H9 (cell line): ENCODE results near the gene DGCR8. TPM values are rescaled to one million over a fixed set of nuclear protein-coding genes. Genes with fewer than 3 reads are reported as not detected.

ENCODE experiments used
- DNase-seq: peaks from one replicate; pipeline ENCODE4 v3.0.0-alpha.2; 2017
- H2AFZ ChIP-seq: one replicate; pipeline ENCODE4 v1.6.1; 2013; ENCODE audit warnings: mild to moderate bottlenecking, low read length, control low read depth, moderate library complexity
- H2AK5ac ChIP-seq: 2 replicates; pipeline ENCODE4 v1.6.1; 2013; ENCODE audit warnings: low read length, control low read depth, mixed read lengths; ENCODE audit not compliant: insufficient read length
- H2BK120ac ChIP-seq: one replicate; pipeline ENCODE4 v1.6.1; 2013; ENCODE audit warnings: low read depth, mild to moderate bottlenecking, low read length, control low read depth, inconsistent platforms; ENCODE audit not compliant: poor library complexity, severe bottlenecking
- H2BK12ac ChIP-seq: 2 replicates; pipeline ENCODE4 v1.6.1; 2013; ENCODE audit warnings: low read length, control low read depth, mixed read lengths, low read depth; ENCODE audit not compliant: insufficient read length
- H2BK15ac ChIP-seq: 2 replicates; pipeline ENCODE4 v1.6.1; 2013; ENCODE audit warnings: low read depth, low read length, control low read depth
- H2BK20ac ChIP-seq: one replicate; pipeline ENCODE4 v1.6.1; 2013; ENCODE audit warnings: low read depth, mild to moderate bottlenecking, low read length, control low read depth, inconsistent platforms; ENCODE audit not compliant: poor library complexity, severe bottlenecking
- H2BK5ac ChIP-seq: 2 replicates; pipeline ENCODE4 v1.6.1; 2013; ENCODE audit warnings: low read length, control low read depth, mixed read lengths; ENCODE audit not compliant: insufficient read length
- H3K14ac ChIP-seq: 2 replicates; pipeline ENCODE4 v1.6.1; 2013; ENCODE audit warnings: low read length, control low read depth; ENCODE audit not compliant: insufficient read depth
- H3K18ac ChIP-seq: 2 replicates; pipeline ENCODE4 v1.6.1; 2013; ENCODE audit warnings: low read depth, mild to moderate bottlenecking, mixed read lengths, low read length, control low read depth; ENCODE audit not compliant: insufficient read length
- H3K23ac ChIP-seq: 2 replicates; pipeline ENCODE4 v1.6.1; 2013; ENCODE audit warnings: low read length, control low read depth, mixed read lengths, low read depth; ENCODE audit not compliant: insufficient read length
- H3K23me2 ChIP-seq: 2 replicates; pipeline ENCODE4 v1.6.1; 2013; ENCODE audit warnings: low read depth, mild to moderate bottlenecking, mixed read lengths, low read length, control low read depth; ENCODE audit not compliant: insufficient read length, poor library complexity, severe bottlenecking
- H3K27ac ChIP-seq: 2 replicates; pipeline ENCODE4 v1.5.1; 2013; ENCODE audit warnings: low read length, control low read depth, mixed read lengths, low read depth; ENCODE audit not compliant: insufficient read length
- H3K27me3 ChIP-seq: 2 replicates; pipeline ENCODE4 v1.6.1; 2013; ENCODE audit warnings: low read length, control low read depth, inconsistent platforms; ENCODE audit not compliant: insufficient read depth
- H3K4ac ChIP-seq: 2 replicates; pipeline ENCODE4 v1.6.1; 2013; ENCODE audit warnings: low read depth, mild to moderate bottlenecking, control low read depth, inconsistent platforms, low read length, moderate library complexity
- H3K4me1 ChIP-seq: 2 replicates; pipeline ENCODE4 v1.6.1; 2013; ENCODE audit warnings: low read length, control low read depth, inconsistent platforms; ENCODE audit not compliant: insufficient read depth
- H3K4me2 ChIP-seq: 2 replicates; pipeline ENCODE4 v1.6.1; 2013; ENCODE audit warnings: low read length, control low read depth, mixed read lengths; ENCODE audit not compliant: insufficient read length, insufficient read depth
- H3K56ac ChIP-seq: 2 replicates; pipeline ENCODE4 v1.6.1; 2013; ENCODE audit warnings: low read depth, mild to moderate bottlenecking, mixed read lengths, low read length, control low read depth; ENCODE audit not compliant: insufficient read length
- H3K79me1 ChIP-seq: 2 replicates; pipeline ENCODE4 v1.6.1; 2013; ENCODE audit warnings: low read depth, mild to moderate bottlenecking, moderate library complexity, low read length, control low read depth, inconsistent platforms; ENCODE audit not compliant: insufficient read depth, poor library complexity, severe bottlenecking
- H3K79me2 ChIP-seq: 2 replicates; pipeline ENCODE4 v1.6.1; 2013; ENCODE audit warnings: low read length, control low read depth, inconsistent platforms; ENCODE audit not compliant: insufficient read depth
- H3K9ac ChIP-seq: 2 replicates; pipeline ENCODE4 v1.6.1; 2013; ENCODE audit warnings: low read length, control low read depth, mixed read lengths; ENCODE audit not compliant: insufficient read length; ENCODE audit errors: extremely low read depth
- H3K9me3 ChIP-seq: one replicate; pipeline ENCODE4 v1.6.1; 2013; ENCODE audit warnings: low read depth, low read length, inconsistent platforms; ENCODE audit not compliant: control insufficient read depth
- H3T11ph ChIP-seq: one replicate; pipeline ENCODE4 v1.6.1; 2013; ENCODE audit warnings: mild to moderate bottlenecking, low read length, control low read depth, inconsistent platforms
- H4K20me1 ChIP-seq: one replicate; pipeline ENCODE4 v1.6.1; 2013; ENCODE audit not compliant: control insufficient read depth, insufficient read length, insufficient read depth
- H4K5ac ChIP-seq: 2 replicates; pipeline ENCODE4 v1.6.1; 2013; ENCODE audit warnings: low read depth, mild to moderate bottlenecking, mixed read lengths, low read length, control low read depth; ENCODE audit not compliant: insufficient read length
- H4K8ac ChIP-seq: replicated peaks from 2 replicates; pipeline ENCODE4 v1.6.1; 2013; ENCODE audit warnings: low read length, control low read depth, mixed read lengths, low read depth; ENCODE audit not compliant: insufficient read length
- H4K91ac ChIP-seq: 2 replicates; pipeline ENCODE4 v1.6.1; 2013; ENCODE audit warnings: low read depth, mild to moderate bottlenecking, moderate library complexity, mixed read lengths, low read length, control low read depth; ENCODE audit not compliant: insufficient read length
- H3K27ac Mint-ChIP-seq, 3 experiments: 2 replicates in 2 of 3; 3 replicates in 1 of 3; pipeline ENCODE4 v1.8.0; 2020 to 2021; ENCODE audit warnings: mixed read lengths in 3 of 3, mild to moderate bottlenecking in 1 of 3, moderate library complexity in 1 of 3
- H3K27me3 Mint-ChIP-seq: 2 replicates; pipeline ENCODE4 v1.8.0; 2021; ENCODE audit warnings: low read depth, mild to moderate bottlenecking, moderate library complexity, mixed read lengths
- H3K36me3 Mint-ChIP-seq, 3 experiments: 2 replicates in 2 of 3; 3 replicates in 1 of 3; pipeline ENCODE4 v1.8.0; 2020 to 2021; ENCODE audit warnings: low read depth in 3 of 3, mixed read lengths in 3 of 3; ENCODE audit not compliant: insufficient read depth in 1 of 3
- H3K4me1 Mint-ChIP-seq, 2 experiments: 2 replicates each; pipeline ENCODE4 v1.8.0; 2020; ENCODE audit warnings: mixed read lengths in 2 of 2
- H3K4me3 Mint-ChIP-seq, 2 experiments: 2 replicates in 1 of 2; 3 replicates in 1 of 2; pipeline ENCODE4 v1.8.0; 2020 to 2021; ENCODE audit warnings: mild to moderate bottlenecking in 2 of 2, mixed read lengths in 2 of 2, moderate library complexity in 1 of 2
- H3K9me3 Mint-ChIP-seq, 2 experiments: 2 replicates in 1 of 2; 3 replicates in 1 of 2; pipeline ENCODE4 v1.8.0; 2020; ENCODE audit warnings: mild to moderate bottlenecking in 2 of 2, mixed read lengths in 2 of 2, moderate library complexity in 1 of 2
- WGBS: extraction: QIAGEN DNeasy Blood & Tissue Kit; methylation state at CpG from one replicate; pipeline ENCODE4 v1.1.7; 2013; ENCODE audit warnings: missing lambda C conversion rate, low lambda C conversion rate, mixed read lengths; ENCODE audit not compliant: insufficient read length; ENCODE audit errors: extremely low coverage; 5-methylcytosine and 5-hydroxymethylcytosine counted together
- total RNA-seq: library from RNA; stranded (reverse); gene quantifications from 2 replicates; pipeline ENCODE4 v1.2.1, GENCODE V29; 2021
- TF ChIP-seq, protein P1 (sequence below): fragments of 200-600 bp; sonication (generic); conservative IDR thresholded peaks from 3 replicates; pipeline ENCODE4 v1.8.0; 2021; ENCODE audit warnings: antibody characterized with exemption, mild to moderate bottlenecking

The DGCR8 gene
- total RNA-seq, 1 experiment from 2014 or later = 74.5 TPM

DNA sequence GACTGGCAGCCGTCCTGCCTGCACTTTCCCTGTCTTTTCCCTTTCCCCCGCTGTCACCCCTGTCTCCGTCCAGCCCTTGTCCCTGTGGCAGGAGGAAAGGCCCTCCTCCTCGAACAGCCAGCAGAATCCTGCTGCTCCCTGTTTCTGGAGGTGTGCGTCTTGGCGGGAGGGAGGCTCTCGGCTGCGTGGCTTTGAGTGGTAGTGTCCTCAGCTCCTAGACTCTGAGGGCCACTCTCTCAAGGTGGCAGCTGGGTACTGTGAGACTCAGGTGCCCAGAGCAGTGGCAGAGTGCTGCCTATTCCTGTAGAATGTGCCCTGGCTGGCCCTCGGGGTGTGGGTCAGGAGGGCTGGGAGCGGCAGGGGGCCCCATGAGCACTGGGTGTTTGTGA, 26.8 kb downstream of the DGCR8 start:
- Mint-ChIP-seq H3K27ac (no peak overlapping the region), H3K9me3 (no peaks in the 10 kb centered on the region), H3K4me1 (no peaks in the 10 kb centered on the region; a peak in 2 of 4 replicates), H3K36me3 (peaks cover 27 to 90% (median 79%) of the 10 kb centered on the region in 3 experiments; a peak in 6 of 7 replicates), H3K4me3 (no peak overlapping the region), H3K27me3 (no peaks in the 10 kb centered on the region; the same call in 1 of the 2 replicates)
- H3K27me3 ChIP-seq = no peaks in the 10 kb centered on the region; the same call in 1 of the 2 replicates
- H3K4me1 ChIP-seq = no peaks in the 10 kb centered on the region
- H3K4ac ChIP-seq = no peak overlapping the region
- no peak overlapping the region for H3K23ac ChIP-seq
- no peaks in the 10 kb centered on the region for H3K79me1 ChIP-seq
- no peaks in the 10 kb centered on the region for H3K23me2 ChIP-seq
- no peak overlapping the region for H4K91ac ChIP-seq
- TF ChIP-seq, protein P1, sequence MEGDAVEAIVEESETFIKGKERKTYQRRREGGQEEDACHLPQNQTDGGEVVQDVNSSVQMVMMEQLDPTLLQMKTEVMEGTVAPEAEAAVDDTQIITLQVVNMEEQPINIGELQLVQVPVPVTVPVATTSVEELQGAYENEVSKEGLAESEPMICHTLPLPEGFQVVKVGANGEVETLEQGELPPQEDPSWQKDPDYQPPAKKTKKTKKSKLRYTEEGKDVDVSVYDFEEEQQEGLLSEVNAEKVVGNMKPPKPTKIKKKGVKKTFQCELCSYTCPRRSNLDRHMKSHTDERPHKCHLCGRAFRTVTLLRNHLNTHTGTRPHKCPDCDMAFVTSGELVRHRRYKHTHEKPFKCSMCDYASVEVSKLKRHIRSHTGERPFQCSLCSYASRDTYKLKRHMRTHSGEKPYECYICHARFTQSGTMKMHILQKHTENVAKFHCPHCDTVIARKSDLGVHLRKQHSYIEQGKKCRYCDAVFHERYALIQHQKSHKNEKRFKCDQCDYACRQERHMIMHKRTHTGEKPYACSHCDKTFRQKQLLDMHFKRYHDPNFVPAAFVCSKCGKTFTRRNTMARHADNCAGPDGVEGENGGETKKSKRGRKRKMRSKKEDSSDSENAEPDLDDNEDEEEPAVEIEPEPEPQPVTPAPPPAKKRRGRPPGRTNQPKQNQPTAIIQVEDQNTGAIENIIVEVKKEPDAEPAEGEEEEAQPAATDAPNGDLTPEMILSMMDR = no peak
- no peaks in the 10 kb centered on the region for H3K9me3 ChIP-seq
- H3T11ph ChIP-seq = no peak overlapping the region
- H3K4me2 ChIP-seq = no peak overlapping the region
- H4K5ac ChIP-seq = no peak overlapping the region
- no peak overlapping the region for H2BK12ac ChIP-seq
- H3K18ac ChIP-seq = no peak overlapping the region
- H4K8ac ChIP-seq = no peak overlapping the region
- H3K27ac ChIP-seq = no peak overlapping the region
- H2BK20ac ChIP-seq = no peak overlapping the region
- no peak overlapping the region for H2AFZ ChIP-seq
- no peak overlapping the region for H2BK15ac ChIP-seq
- H3K9ac ChIP-seq = no peak overlapping the region
- no peak overlapping the region for H3K14ac ChIP-seq
- no peaks in the 10 kb centered on the region for H4K20me1 ChIP-seq
- no peak overlapping the region for H2AK5ac ChIP-seq
- no peak overlapping the region for H3K56ac ChIP-seq
- H3K79me2 ChIP-seq = 0 out of 2 replicates have a peak, but pooled peaks cover 2% of the 10 kb centered on the region
- WGBS = no CpG with 5 or more reads among the region's 10 CpGs
- no peak overlapping the region for H2BK120ac ChIP-seq
- no peak for DNase-seq
- no peak overlapping the region for H2BK5ac ChIP-seq
